Sigmoid colon (tissue), 7 donors: ENCODE data around the gene SMIM20. TPM values are rescaled to one million over a fixed set of nuclear protein-coding genes. Genes with fewer than 3 reads are reported as not detected.

Experiments
- DNase-seq: peaks from one replicate; pipeline ENCODE4 v3.0.0-alpha.2; 2019
- H3K27ac ChIP-seq, 4 donors: fragments of 200-600 bp; sonication (generic); one replicate each; pipeline ENCODE4 v1.5.1; 2016 to 2019; ENCODE audit warnings: mild to moderate bottlenecking in 1 of 4
- H3K27me3 ChIP-seq, 3 donors: fragments of 200-600 bp; sonication (generic); one replicate each; pipeline ENCODE4 v1.5.1; 2019; ENCODE audit warnings: mild to moderate bottlenecking in 1 of 3
- H3K36me3 ChIP-seq, 4 donors: fragments of 200-600 bp; sonication (generic); one replicate each; pipeline ENCODE4 v1.5.1; 2016 to 2019
- H3K4me1 ChIP-seq, 4 donors: fragments of 200-600 bp; sonication (generic); one replicate each; pipeline ENCODE4 v1.5.1; 2017 to 2019
- H3K4me3 ChIP-seq, 4 donors: fragments of 200-600 bp; sonication (generic); one replicate each; pipeline ENCODE4 v1.5.1; 2017 to 2019; ENCODE audit warnings: mild to moderate bottlenecking in 2 of 4, moderate library complexity in 1 of 4
- H3K9me3 ChIP-seq, 4 donors: fragments of 200-600 bp in 3 of 4; sonication (generic) in 3 of 4; one replicate each; pipeline versions ENCODE4 v1.5.1 to v1.6.1; 2013 to 2019
- EP300 ChIP-seq, 4 donors: sonication (generic); formaldehyde crosslinking; IDR thresholded peaks; one replicate each; pipeline ENCODE4 v1.6.1; 2017; ENCODE audit warnings: antibody characterized with exemption in 4 of 4
- POLR2A ChIP-seq, 2 donors: fragments of 450-650 bp; IDR thresholded peaks; one replicate each; pipeline ENCODE4 v1.6.1; 2016; ENCODE audit warnings: antibody characterized with exemption in 2 of 2, mild to moderate bottlenecking in 2 of 2, moderate library complexity in 2 of 2
- POLR2AphosphoS5 ChIP-seq, 4 donors: sonication (generic); formaldehyde crosslinking; IDR thresholded peaks; one replicate each; pipeline ENCODE4 v1.6.1; 2017; ENCODE audit warnings: antibody characterized with exemption in 4 of 4
- WGBS, 2 donors: extraction: QIAGEN DNeasy Blood & Tissue Kit; methylation state at CpG; one replicate each; pipeline ENCODE4 v1.1.7; 2013; 5-methylcytosine and 5-hydroxymethylcytosine counted together
- intact Hi-C: fragments of 100-400 bp; cut with DNase I; formaldehyde crosslinking; loops from one replicate; pipeline ENCODE4 v1.15.1; 2023
- polyA plus RNA-seq, 3 donors: library from polyadenylated mRNA; stranded (reverse); fragments of 200-250 nt; gene quantifications; one replicate each; pipeline ENCODE4 v1.2.3, GENCODE V29; 2013
- total RNA-seq, 4 donors: library from RNA; depleted of rRNA; stranded (reverse); fragments of >200 nt; gene quantifications; one replicate each; pipeline ENCODE4 v1.1.0, GENCODE V29; 2016
- TF ChIP-seq, protein P1 (sequence below), 4 experiments: fragments of 450-650 bp in 3 of 4; fragments of 200-600 bp in 1 of 4; IDR thresholded peaks; one replicate each; pipeline ENCODE4 v1.5.1; 2016 to 2019; ENCODE audit warnings: antibody characterized with exemption in 4 of 4, mild to moderate bottlenecking in 3 of 4, moderate library complexity in 2 of 4
- donor health status: healthy with polysubstance abuse.
- donor health status: Bipolar disorder and iron deficiency.
- donor health status: healthy.

SMIM20 gene
- total and polyA plus RNA-seq, 7 donors = 33.8 to 99.1 (median 45.4) TPM

DNA sequence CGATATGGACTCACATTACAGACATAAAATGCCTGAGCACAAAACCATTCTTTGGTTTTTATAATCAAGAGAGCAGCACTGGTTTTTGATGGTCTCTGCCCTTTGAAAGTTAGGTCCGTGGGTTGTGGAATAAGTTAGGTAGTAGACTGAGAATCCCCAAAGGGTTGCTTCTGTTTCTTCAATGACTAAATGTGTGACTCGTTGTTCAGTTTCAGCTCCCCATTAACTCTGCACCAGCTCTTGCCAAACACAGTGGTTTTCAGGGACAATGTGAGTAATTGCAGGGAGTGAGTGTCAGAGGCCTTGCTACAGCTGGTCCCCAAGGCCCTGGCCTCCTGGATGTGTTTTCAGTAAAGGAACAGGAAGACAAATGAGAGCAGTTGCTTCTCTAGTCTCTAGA lies 24.8 kb downstream of the SMIM20 start:
- intact Hi-C loops = no loop called here
- H3K36me3 ChIP-seq = no peaks in the 10 kb centered on the region
- DNase-seq = no peak
- no peak overlapping the region for H3K27ac ChIP-seq
- TF ChIP-seq POLR2AphosphoS5 (IDR thresholded peaks at IDR 0.05) (no peak), POLR2A (IDR thresholded peaks at IDR 0.05) (no peak), EP300 (IDR thresholded peaks at IDR 0.05) (no peak)
- TF ChIP-seq, protein P1, sequence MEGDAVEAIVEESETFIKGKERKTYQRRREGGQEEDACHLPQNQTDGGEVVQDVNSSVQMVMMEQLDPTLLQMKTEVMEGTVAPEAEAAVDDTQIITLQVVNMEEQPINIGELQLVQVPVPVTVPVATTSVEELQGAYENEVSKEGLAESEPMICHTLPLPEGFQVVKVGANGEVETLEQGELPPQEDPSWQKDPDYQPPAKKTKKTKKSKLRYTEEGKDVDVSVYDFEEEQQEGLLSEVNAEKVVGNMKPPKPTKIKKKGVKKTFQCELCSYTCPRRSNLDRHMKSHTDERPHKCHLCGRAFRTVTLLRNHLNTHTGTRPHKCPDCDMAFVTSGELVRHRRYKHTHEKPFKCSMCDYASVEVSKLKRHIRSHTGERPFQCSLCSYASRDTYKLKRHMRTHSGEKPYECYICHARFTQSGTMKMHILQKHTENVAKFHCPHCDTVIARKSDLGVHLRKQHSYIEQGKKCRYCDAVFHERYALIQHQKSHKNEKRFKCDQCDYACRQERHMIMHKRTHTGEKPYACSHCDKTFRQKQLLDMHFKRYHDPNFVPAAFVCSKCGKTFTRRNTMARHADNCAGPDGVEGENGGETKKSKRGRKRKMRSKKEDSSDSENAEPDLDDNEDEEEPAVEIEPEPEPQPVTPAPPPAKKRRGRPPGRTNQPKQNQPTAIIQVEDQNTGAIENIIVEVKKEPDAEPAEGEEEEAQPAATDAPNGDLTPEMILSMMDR (IDR thresholded peaks at IDR 0.05) = no peak
- no peak overlapping the region for H3K4me3 ChIP-seq
- no peaks in the 10 kb centered on the region for H3K9me3 ChIP-seq
- H3K27me3 ChIP-seq = no peaks in the 10 kb centered on the region
- WGBS, 2 donors = 68 to 71% methylated on average over 3 of the region's 3 CpGs
- no peaks in the 10 kb centered on the region for H3K4me1 ChIP-seq

- Histone ChIP-seq H3K4me1 (no peaks in the 10 kb centered on the region), H3K36me3 (no peaks in the 10 kb centered on the region), H3K4me3 (no peak overlapping the region), H3K27ac (no peak overlapping the region), H3K9me3 (no peaks in the 10 kb centered on the region), H3K27me3 (no peaks in the 10 kb centered on the region)
- WGBS, 2 donors = 81 to 88% methylated on average over 4 of the region's 4 CpGs
- intact Hi-C loops = no loop called here
- no peak for DNase-seq
- no peak for TF ChIP-seq POLR2A (IDR thresholded peaks at IDR 0.05)
- no peak for TF ChIP-seq POLR2AphosphoS5 (IDR thresholded peaks at IDR 0.05)
- TF ChIP-seq EP300 (IDR thresholded peaks at IDR 0.05) = no peak
- TF ChIP-seq, protein P1 (IDR thresholded peaks at IDR 0.05) = no peak
Observed at GRCh38 chr4:25939330-25939729, 25.3 kb downstream of the SMIM20 start.

DNA sequence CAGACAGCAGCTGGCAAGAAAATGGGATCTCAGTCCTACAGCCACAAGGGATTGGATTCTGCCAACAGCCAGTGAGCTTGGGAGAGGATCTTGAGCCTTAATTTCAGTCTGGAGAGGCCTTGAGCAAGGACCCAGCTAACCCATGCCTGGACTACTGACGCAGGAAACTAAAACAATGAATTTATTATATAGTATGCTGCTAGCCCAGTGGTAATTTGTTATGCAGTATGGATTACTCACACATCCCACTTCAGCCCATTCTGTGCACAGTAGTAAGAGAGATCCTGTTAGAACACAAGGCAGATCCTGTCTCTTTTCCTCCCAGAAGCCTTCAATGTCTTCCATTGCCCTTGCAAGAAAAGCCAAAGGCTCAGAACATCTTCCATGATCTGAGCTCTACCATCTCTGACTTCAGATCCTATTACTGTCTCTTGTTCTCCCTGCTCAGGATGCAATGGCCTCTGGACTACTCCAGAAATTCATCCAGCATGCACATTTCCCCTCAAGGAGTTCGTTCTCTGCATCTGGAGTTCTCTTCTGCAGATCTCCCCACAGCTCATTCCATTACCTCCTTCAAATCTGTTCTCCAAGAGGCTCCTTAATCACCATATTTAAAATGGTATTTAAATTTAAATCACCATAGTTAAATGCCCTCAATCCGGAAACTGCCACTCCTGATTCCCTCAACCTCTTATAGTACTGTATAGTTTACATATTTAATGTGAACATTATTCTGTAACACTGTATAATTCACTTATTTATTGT lies 27.6 kb downstream of the SMIM20 start:
- Histone ChIP-seq H3K4me3 (no peak overlapping the region), H3K36me3 (no peaks in the 10 kb centered on the region), H3K4me1 (no peaks in the 10 kb centered on the region), H3K27me3 (no peaks in the 10 kb centered on the region), H3K27ac (no peak overlapping the region), H3K9me3 (peaks cover 0 to 2% (median 0%) of the 10 kb centered on the region in 4 donors)
- no peak for TF ChIP-seq POLR2AphosphoS5 (IDR thresholded peaks at IDR 0.05)
- no peak for TF ChIP-seq EP300 (IDR thresholded peaks at IDR 0.05)
- TF ChIP-seq, protein P1 (IDR thresholded peaks at IDR 0.05) = no peak
- no peak for TF ChIP-seq POLR2A (IDR thresholded peaks at IDR 0.05)
- intact Hi-C loops = no loop called here
- 90 to 93% methylated on average over 3 of the region's 3 CpGs for WGBS, 2 donors
- no peak for DNase-seq

DNA sequence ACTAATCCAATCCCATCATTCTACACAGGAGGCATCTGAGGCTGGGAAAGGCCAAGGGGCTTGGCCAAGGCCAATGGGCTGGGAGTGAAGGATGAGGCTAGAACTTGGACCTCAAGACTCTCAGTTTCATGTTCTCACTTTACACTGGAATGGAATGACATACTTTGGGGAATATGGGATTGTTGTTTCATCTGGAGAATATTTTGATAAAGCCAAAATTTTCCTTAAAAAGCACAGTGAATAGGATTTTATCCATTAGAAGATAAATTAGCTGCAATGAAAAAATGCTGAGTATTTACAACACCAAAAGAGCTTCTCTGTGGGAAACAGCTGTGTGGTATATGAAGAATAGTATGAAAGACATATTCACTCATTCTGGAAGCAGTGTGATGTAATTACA lies 29.3 kb downstream of the SMIM20 start:
- no peak for DNase-seq
- no peaks in the 10 kb centered on the region for H3K36me3 ChIP-seq
- H3K9me3 ChIP-seq = peaks cover 0 to 2% (median 0%) of the 10 kb centered on the region in 4 donors
- TF ChIP-seq EP300 (IDR thresholded peaks at IDR 0.05) = no peak
- no peak for TF ChIP-seq POLR2AphosphoS5 (IDR thresholded peaks at IDR 0.05)
- TF ChIP-seq, protein P1 (IDR thresholded peaks at IDR 0.05) = no peak
- no peak for TF ChIP-seq POLR2A (IDR thresholded peaks at IDR 0.05)
- intact Hi-C loops = no loop called here
- H3K4me3 ChIP-seq = no peak overlapping the region
- no peaks in the 10 kb centered on the region for H3K4me1 ChIP-seq
- H3K27me3 ChIP-seq = no peaks in the 10 kb centered on the region
- no peak overlapping the region for H3K27ac ChIP-seq

DNA sequence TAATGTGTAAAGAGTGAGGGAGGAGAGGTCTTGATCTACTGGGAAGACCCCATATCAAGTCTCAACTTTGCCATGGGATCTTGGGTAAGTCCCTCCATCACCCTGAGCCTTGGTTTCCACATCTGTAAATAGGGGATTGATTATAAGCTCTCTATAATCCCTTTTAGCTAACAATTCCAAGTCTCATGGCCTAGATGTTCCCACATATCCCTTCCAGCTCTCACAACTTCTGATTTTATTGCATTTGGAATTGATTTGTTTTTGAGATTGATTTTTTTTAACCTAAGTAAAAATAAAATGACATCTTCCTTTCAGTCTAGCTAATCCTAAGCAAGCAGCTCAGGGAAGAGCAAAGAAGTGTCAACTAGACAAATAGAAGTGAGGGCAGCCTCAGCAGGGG lies 29.8 kb downstream of the SMIM20 start:
- intact Hi-C loops = no loop called here
- Histone ChIP-seq H3K9me3 (peaks cover 0 to 2% (median 0%) of the 10 kb centered on the region in 4 donors), H3K4me3 (no peak overlapping the region), H3K36me3 (no peaks in the 10 kb centered on the region), H3K27me3 (no peaks in the 10 kb centered on the region), H3K27ac (no peak overlapping the region), H3K4me1 (no peaks in the 10 kb centered on the region)
- no peak for DNase-seq
- TF ChIP-seq POLR2AphosphoS5 (IDR thresholded peaks at IDR 0.05) (no peak), EP300 (IDR thresholded peaks at IDR 0.05) (no peak), POLR2A (IDR thresholded peaks at IDR 0.05) (no peak)
- TF ChIP-seq, protein P1 (IDR thresholded peaks at IDR 0.05) = no peak
